ENCODE results near the gene INPP5A. TPM values are rescaled to one million over a fixed set of nuclear protein-coding genes. Genes with fewer than 3 reads are reported as not detected.

INPP5A gene
- total RNA-seq, 1 donor from 2014 or later: 32.5 TPM

DNA sequence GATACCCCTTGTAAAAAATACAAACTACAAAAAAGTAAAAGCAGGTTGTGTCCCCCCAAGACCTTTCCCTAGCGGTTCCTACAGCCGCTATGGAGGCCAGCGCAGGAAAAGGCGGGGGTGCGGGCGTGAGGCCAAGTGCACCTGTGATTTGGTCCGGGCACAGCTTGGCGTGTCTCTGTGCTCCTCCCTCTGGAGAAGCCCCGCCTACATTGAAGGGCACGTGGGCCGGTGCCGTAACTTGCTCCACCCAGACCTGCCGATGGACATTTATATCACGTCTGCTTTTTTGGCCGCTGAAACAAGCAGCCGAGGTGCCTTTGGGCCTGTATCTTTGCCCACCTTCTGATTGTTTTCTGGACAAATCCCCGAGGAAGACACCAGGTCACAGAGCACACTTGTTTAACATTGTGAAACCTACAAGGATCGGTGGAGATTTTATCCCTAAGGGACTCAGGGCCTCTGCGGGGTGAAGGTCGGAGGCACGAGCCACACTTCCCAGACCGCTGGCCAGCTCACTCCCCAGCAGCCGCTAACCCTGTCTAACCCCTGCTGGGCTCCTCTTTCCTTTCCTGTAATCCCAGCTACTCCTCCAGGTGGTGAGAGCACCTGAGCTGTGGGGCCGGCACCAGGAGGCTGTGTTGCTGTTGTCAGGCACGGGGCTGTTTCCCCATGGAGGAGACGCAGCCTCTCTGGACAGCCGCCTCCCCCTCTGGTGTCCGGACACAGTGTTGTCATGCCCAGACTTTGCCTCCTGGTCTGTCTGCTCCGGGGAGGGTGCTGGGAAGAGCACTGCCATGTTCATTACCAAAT lies 18.8 kb upstream of the INPP5A start:
- DNase-seq: no peak

DNA sequence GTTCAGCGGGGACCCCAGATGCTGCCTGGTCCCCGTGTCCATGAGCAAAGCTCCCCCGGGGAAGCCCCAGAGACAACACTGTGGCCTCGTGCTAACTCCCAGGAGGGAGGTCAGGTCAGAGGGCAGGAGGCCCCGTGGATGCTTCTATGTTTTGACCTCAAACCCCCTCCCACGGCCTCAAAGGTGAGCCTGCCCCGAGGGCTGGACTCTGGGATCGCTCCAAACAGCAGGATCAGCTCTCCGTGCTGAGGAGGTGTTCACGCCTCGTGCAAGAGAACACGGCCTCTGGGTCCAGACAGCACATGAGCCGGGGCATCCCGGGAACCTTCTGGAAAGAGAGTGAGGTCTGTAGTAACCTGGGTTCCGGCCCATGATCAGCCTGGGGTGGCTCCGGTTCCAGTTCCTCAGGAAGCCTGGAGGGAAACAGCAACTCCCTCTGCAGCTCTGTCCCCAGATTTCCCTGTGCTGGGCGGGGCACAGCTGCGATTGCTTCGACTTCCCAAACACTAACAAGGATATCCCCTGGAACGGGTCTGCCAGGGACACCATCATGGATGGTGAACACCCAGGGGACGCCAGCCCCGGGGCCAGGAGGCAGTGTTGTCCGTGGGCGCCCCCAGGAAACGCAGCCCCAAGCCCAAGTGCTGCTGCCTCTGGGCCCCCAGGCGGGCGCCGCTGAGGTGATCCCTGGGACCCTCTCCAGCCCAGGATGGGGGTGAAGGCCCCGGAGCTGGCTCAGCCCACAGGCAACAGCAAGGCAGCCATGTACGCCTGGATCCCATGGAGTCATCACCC lies 18.0 kb upstream of the INPP5A start:
- no peak for DNase-seq

DNA sequence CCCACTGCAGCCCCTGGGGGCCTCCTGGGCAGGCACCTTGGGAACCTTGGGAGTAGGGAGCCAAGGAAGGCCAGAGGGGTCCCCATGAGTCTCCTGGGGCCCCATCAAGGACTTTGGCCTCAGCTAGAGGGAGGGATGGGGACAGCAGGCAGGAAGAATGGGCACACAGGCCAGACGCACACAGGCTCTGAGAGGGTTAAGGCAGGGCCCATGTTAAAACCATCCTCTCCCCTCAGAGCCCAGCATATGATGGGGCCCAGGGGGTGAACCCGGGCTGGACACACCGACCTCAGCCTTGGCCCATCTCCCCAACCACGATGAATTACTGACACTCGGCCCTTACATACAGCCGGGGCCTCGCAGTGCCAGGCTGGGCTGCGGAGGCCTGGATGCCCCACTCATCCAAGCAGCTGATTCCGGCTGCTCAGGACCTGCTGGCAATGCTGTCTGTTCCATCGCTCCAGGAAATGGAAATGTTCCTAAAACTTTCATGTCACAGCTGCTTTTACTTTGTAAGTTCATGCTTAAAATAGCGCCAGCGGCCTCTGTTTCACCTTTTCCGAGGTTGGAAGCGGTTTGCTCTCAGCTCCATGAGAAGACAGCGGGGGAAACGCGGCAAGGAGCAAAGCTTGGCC lies 17.3 kb upstream of the INPP5A start:
- peak; percentile 85 for DNase-seq

DNA sequence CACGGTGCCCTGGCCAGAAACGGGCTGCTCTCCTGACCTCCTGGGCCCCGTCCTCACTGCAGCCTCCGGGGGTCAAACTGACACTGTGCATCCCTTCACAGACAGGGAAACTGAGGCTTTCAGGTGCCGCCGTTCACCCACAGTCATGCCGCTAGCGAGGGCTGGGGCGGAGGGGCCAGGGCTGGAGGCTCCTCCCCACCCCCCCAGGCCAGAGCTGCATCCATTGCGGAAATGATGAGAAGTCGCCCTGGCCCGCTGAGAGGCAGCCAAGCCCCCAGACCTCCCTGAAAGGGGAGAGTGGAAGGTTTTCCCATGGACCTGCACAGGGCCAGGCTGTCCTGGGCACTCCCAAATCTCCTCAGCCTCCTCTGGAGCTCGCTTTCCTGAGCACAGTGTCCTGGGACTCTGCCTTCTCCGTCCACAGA lies 16.5 kb upstream of the INPP5A start:
- DNase-seq: no peak

DNA sequence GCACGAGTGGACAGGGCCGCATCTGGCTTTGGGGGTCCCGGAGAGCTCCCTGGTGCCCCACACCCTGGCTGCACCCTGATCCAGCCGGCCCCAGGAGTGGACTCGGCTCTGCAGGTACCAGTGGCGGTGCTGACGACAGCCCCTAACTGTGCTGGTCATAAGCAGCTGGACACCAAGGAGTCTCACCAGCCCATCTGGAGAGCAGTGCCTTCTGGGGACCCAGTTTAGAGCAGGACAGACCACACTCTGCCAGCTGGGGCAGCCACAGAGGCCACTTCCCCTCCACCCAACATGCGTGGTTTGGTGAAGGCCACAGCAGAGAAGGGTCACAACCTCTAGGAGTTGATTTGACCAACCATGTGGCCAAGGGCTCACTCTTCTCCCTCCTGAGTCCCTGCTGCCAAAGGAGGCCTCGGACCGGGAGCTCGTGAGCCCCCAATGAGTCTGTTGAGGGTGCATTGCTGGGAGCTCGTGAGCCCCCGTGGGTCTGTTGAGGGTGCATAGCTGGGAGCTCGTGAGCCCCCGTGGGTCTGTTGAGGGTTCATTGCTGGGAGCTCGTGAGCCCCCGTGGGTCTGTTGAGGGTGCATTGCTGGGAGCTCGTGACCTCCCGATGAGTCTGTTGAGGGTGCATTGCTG lies 16.0 kb upstream of the INPP5A start:
- no peak for DNase-seq

DNA sequence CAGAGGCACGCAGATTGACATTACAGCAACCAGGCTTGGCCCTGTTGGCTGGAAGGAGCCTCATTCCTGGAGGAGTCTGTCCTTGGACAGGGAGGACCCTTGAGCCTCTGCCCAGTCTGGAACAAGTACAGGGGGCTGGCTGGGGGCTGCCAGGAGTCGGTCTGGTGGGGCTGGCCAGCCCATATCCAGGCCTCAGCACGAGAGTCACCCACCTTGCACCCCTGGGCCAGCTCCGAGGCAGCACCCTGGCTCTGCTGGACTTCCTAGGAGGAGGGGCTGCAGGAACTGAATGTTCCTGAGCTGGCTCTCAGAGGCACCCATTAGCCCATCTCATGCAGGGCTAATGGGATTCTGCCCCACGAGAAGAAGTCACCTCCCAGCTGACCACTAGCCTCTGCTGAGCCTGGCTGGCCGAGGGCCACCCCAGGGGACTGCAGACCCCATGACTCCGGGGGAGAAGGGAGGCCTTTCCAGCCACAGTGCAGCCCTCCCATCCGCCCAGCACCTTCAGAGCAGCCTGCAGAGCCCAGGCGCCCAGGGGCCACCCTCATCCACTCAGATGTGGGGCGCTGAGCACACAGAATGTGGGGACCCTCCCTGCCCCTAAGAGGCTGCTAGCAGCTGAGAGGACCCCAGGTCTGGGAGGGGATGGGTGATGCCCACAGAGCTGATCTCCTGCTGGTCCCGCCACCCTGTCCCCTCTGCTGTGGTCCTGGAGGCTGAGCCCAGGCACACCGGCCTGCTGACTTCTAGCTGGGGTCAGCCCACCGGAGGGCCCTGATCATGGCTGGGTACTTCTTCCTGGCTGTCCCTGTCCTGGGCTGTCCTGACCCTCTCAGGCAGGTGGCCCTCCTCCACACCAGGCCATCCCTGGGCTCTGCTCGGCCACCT lies 14.8 kb upstream of the INPP5A start:
- no peak for DNase-seq

DNA sequence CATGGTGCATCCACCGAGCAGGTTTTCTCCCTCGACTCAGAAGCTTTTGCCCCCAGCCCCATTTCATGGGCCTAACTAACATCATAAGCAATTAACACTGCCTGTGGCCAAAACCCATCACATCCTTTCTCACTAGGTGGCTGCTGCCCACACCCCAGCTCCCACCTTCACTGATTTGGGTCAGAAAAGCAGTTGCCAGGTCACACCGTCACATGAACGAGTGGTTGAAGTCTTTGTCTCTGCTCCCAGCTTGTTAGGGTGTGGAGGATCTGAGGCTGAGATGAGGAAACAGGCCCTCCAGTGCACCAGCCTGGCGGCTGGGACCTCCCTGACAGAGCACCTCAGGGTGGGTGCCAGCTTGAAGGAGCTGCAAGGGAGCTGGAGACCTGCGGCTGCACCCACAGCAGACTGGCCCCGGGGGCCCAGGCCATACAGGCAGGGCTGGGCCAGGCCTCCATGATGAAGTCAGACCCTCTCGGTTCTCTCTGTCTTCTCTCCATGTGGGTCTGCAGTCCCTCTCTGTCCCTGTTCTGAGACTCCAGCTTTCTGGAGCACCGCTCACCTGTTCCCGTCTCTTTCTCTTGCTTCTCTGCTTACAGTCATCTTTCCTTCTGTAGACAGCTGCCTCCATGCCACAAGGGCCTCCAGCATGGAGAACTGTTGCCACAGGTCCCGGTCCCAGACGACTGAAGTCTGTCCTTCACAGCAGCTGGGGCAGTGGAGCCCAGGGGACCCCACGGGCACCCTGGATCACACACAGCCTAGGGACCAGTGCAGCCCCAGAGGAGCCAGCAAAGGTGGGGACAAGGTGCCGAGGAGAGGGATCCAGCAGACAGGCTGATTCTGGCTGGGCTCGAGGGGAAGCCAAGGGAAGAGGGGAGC lies 13.8 kb upstream of the INPP5A start:
- no peak for DNase-seq

DNA sequence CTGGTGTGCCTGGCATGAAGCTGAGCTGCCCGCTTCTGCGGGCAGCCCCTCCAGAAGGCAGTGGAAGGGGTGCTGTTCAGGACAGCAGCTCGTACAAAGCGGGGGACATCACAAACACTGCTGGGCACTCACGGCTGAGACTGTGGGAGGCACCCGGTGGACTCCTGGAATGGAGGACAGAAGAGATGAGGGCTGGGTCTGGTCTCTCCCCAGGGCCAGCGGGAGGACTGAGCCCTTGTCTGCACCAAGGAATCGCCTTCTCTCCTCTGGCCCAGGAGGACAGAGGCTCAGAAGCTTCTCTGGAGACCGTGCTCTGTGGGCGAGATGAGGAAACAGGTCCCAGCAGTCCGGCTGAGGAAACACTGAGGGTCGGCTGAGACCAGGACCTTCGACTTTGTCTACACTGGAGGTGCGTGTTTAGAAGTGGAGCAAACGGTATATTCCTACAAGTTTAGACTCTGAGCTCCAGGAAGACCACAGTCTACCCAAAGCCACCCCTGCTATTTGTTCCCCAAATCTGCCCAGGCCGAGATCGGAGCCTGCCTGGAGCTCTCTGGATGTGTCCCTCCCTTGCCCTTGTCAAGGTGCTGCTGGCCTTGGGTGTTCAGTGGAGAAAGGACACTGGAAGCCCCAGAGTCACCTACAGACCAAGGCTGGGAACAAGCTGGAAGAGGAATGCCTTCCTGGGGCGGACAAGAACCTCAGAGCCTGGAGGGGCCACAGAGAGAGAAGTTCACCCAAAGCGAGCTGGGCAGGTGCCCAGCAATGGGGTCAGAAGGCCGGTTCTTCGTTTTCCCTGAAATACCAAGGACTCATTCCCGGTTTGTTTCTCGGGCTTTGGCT lies 12.9 kb upstream of the INPP5A start:
- DNase-seq: no peak

DNA sequence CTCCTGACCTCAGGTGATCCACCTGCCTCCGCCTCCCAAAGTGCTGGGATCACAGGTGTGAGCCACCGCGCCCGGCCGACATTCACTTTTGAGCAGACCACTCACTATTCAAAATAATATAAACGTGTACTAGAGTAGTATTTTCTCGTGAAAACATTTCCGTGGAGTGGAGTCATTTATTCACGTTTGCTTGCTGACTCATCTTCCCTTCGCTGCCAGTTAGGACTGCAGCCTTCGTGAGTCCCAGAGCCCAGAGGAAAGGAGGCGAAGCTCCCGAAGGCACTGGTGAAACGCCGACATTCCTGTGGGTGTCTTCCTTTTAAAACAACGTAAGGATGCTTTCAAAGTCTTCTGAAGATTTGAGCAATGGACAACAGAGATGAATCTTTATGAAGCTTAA lies 10.9 kb upstream of the INPP5A start:
- DNase-seq: no peak

DNA sequence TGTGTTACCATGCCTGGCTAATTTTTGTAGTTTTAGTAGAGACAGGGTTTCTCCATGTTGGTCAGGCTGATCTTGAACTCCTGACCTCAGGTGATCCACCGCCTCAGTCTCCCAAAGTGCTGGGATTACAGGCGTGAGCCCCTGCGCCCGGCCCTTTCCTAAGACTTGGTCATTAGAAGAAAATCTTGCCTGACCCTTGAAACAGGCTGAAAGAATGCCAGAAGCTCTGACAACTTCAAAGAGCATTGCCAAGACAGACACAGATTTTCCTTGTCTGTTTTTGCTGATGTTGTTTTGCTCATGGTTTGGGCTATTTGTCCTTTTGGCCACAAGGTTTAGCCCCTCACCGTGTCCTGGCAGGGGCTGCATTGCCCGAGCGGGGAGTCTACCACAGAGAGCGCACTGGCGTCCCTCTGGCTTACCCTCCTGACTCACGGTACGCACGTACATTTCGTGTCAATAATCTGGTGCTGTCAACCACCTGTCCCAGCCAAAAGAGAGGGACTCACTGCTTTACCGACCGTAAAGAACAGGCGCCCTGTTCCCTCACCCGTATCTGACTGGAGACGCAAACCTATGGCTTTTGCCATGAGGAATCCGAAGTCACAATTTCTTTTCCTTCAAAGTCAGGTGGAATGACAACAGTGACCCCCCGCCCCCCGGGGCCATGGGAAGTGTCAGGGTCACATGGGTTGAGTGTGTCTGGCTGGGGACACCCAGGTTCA lies 10.1 kb upstream of the INPP5A start:
- DNase-seq: no peak

DNA sequence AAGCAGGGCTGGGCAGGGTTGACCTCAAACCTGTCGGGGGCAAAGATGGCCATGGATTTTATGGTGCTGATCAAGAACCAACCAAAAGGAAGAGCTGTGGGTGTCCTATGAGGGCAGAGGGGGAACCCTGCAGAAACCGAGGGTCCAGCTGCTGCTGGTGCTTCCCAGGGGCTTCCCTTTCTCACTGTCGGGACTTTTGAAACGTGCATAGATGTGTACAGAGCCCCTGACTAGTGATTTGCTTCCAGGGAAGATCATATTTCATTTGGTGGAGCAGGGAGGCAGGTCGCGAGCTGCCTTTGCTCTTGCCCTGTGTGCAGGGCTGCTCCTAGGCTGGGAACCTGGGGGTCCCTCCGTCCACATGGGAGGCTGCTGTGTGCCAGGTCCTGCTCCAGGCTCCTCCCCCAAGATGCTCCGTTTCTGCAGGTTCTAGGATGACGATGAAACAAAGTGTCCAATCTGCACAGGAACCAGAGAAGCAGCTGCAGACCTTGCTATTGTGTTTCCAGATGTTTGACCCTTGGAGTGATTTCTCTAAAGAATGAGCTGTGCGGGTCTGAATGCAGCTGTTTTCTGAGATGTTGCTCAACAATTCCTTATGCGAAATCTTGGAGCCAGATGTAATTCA lies 9.4 kb upstream of the INPP5A start:
- peak; percentile 90 for DNase-seq

DNA sequence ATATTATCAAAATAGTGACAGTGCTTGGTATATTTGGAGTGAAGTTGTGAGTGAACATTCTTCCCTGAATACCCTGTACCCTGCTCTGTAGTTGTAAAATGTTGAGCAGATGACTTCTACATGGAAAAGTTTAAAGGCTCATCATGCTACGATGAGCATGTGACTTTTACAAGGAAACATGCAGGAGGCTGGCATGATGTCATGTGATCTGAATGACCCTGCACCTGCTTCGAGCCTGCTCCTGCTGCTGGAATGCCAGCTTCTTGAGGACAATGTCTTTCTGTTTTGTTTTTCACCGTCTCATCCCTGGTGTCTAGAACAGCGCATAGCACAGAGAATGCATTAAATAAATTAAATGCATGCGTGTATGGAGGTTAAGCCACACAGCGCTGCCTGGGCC lies 5.4 kb upstream of the INPP5A start:
- no peak for DNase-seq

DNA sequence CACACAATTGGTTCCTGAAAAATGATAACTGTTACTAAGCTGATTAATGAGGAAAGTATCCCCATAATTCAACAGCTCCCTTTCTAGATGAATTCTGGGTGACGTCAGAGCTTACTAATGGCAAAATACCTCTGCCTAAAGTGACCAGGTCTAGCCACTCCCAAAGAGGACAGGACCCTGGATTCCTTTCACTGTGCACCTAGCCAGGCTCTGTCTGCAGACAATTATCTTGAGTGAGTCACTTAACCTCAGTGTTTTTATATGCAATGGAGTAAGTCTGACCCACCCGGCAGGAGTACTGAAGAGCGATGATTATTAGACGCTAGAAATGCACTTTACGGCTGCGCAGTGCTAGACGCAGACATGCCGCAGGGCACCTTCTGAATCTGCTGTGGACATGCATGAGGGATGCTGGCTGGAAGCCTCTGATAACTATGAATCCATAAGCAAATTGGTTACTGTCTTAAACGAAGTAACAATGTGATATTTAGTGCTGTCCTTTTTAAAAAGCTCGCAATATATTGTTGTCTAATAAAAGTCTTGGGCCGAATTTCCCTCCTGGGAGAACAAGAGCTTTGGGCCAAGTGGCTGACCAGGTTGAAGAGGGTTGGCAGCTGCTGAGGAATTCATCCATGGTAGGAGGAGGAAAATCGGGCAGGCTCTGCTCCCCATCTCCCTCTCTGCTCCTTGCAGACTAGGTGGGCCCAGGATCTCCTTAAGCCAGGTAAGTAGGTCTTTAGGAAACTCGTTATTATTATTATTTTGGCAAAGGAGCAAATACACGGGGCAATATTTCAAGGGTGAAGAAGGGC lies 4.6 kb upstream of the INPP5A start:
- no peak for DNase-seq

DNA sequence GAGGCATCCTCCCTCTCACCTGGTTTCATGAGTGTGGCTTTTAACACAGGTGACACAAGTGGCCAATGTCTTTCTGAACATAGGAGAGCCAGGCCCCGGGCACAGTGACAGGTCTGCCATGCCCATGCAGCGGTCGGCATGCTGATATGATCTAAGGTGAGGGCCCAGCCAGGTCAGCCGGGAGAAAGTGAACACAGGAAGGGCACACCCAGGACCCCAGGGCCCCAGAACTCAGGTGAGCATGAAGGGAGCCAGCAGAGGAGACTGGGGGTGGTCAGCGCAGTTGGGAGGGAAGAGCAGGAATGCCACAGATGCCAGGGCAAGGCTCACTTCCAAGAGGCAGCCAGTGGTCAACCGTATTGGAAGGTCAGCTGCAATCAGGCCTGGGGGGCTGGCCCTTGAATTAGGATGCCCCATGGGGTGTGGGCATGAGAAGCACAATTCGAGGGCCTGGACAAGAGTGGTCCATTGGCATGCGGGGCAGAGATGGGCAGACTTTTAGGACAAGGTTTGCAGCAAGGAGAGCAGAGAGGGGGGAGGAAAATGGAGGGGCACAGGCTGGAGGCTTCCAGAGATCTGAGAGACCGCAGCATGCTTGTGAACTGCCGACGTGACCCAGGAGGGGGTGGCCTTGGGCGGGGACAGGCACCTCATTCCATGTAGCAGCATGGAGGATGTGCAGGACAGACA lies 3.9 kb upstream of the INPP5A start:
- DNase-seq: no peak

DNA sequence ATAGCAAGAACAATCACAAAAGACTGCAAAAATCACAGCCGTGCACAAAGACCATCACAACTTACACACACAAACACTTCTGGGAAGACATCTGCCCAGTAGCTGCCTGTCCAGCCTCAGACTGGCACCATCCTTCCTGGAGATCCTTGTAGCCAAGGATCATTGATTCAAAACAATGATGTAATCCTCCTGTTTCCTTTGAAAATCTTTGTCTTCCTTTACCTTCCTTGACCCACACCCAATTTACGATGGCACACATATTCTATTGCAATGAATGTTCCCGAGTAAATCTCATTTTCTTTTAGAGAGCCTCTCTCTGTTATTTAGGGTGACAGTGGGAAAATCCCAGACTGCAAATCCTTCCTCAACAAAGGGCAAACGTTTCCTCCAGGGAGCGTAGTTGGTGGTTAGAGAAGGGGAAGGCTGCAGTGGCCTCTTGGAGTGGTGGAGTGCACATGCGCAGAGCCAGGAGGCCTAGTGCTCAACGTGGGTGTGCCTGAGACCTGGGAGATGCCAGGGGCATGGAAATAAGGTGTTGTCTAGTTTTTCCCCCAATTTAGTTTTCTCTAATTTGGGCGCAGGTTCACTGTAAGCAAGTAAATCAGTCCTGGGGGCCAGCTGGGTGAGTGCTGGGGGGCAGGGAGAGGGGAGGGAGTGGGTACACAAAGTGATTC lies 3.1 kb upstream of the INPP5A start:
- no peak for DNase-seq

DNA sequence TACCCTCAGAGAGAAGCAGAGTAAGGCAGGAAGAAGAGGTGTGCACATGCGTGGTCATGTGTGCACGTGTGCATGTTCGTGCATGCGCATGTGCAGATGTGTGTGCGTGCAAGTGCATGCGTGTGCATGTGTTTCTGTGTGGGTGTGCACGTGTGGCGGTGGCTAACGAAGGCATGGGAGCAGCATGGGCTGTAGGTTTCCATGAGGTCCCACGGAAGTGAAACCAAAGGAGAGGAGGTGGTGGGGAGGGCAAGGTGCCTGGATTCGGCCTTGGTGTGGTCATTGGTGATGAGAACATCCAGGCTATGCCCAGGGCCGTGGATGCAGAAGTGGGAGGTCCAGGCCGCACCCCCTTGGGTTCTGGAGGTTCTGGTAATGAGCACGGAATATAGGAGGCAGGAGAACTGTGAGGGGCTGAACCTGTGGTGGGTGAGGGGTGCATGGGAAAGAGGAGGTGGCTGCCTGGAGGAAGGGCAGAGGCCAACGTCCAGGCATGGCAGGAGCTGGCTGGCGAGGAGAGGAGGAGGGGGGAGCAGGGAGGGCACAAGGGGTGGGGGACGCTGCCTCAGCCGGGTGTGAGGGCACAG lies 2.4 kb upstream of the INPP5A start:
- DNase-seq: no peak

Measured in skin of body (tissue), 2 donors.